Smooth muscle cell of the brain vasculature (primary cell): Measurements from ENCODE around the gene UVSSA.
"Not testable (repeated sequence)": the region's sequence is repeated elsewhere in the genome, so short reads cannot be mapped to it uniquely, and the experiment has no call there.

Experiments
- DNase-seq: peaks from one replicate; pipeline ENCODE4 v3.0.0-alpha.2; 2012; ENCODE audit warnings: low read depth, low spot score

The UVSSA gene

GRCh38 chr4:1376841-1377605 lies 30.0 kb downstream of the UVSSA start:
- DNase-seq = no peak

- no peak for DNase-seq
Observed at GRCh38 chr4:1377606-1378261, 30.7 kb downstream of the UVSSA start.

- DNase-seq = no peak
Observed at GRCh38 chr4:1378559-1379231, 31.7 kb downstream of the UVSSA start.

- no peak for DNase-seq
Observed at GRCh38 chr4:1379351-1379781, 32.4 kb downstream of the UVSSA start.

GRCh38 chr4:1379801-1380331 lies 32.9 kb downstream of the UVSSA start:
- DNase-seq = no peak

GRCh38 chr4:1380368-1381151 lies 33.6 kb downstream of the UVSSA start:
- DNase-seq = no peak

GRCh38 chr4:1381181-1381621 lies 34.2 kb downstream of the UVSSA start:
- no peak for DNase-seq

GRCh38 chr4:1381944-1382541 lies 35.0 kb downstream of the UVSSA start:
- DNase-seq = no peak

- DNase-seq = no peak
Observed at GRCh38 chr4:1382776-1383727, 36.0 kb downstream of the UVSSA start.

- DNase-seq = no peak
Observed at GRCh38 chr4:1383728-1384591, 37.0 kb downstream of the UVSSA start.

- DNase-seq = no peak
Observed at GRCh38 chr4:1384675-1385372, 37.8 kb downstream of the UVSSA start.

- no peak for DNase-seq
Observed at GRCh38 chr4:1385373-1386340, 38.6 kb downstream of the UVSSA start.

- not testable (repeated sequence) for DNase-seq
Observed at GRCh38 chr4:1393363-1393762, 46.4 kb downstream of the UVSSA start.

GRCh38 chr4:1393866-1394265 lies 46.9 kb downstream of the UVSSA start:
- no peak for DNase-seq

GRCh38 chr4:1394554-1395388 lies 47.8 kb downstream of the UVSSA start:
- DNase-seq = not testable (repeated sequence)

- DNase-seq = not testable (repeated sequence)
Observed at GRCh38 chr4:1395389-1395820, 48.4 kb downstream of the UVSSA start.
